ENCODE data around the gene CCM2L.

DNA sequence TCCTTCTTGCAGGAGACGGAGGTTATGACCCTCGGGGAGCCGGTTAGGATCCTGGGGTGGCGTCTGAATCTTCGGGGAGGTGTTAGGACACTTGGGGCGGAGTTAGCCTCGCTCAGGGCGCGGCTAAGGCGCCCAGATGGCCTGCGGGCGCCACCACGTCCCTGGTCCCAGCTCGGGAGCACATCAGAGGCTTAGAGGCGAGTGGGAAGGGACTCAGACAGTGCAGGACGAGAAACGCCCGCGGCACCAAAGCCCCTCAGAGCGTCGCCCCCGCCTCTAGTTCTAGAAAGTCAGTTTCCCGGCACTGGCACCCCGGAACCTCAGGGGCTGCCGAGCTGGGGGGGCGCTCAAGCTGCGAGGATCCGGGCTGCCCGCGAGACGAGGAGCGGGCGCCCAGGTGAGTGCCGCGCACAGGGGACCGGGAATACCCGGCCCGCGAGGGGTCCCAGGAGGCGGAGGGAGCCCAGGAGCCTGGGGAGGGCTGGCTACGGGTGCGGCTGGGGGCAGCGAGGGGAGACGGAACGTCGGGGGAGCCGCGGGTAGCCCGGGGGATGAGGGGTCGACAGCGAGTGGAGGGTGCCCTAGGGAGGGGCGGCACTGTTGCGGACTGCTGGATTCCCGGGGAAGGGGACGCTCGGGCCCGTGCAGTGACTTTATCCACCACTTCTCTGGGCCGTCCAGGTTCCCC, 42.0 kb downstream of the CCM2L start, which contains the start of gene HCK:
- no peak for TF ChIP-seq CTCF (optimal IDR thresholded peaks at IDR 0.05 in 1 of 3, IDR thresholded peaks at IDR 0.05 in 1 of 3, conservative IDR thresholded peaks at IDR 0.05 in 1 of 3; ENCODE audit: extremely low read depth in 1 of 3, insufficient read depth in 2 of 3, low read length in 3 of 3)
- TF ChIP-seq EZH2 (IDR thresholded peaks at IDR 0.05; ENCODE audit: low read length), result peak; percentile 54
